ENCODE measurements around the gene RCBTB1. TPM values are rescaled to one million over a fixed set of nuclear protein-coding genes. Genes with fewer than 3 reads are reported as not detected.
A peak's percentile ranks its signal among the peaks of the same experiment; 100 is the strongest.

RCBTB1 gene
- polyA plus RNA-seq: 21.2 TPM
- long read RNA-seq, donor 1, full-length matches to known transcripts: 2 of 2 reads
- long read RNA-seq, donor 1, partial matches to known transcripts: 0 of 2 reads
- long read RNA-seq, donor 1, other reads (novel, unspliced or antisense): 0 of 2 reads
- long read RNA-seq, donor 2, partial matches to known transcripts: 18 of 18 reads
- long read RNA-seq, donor 2, other reads (novel, unspliced or antisense): 0 of 18 reads
- long read RNA-seq, donor 3: 0 reads
- long read RNA-seq, donor 4, full-length matches to known transcripts: 3 of 3 reads
- long read RNA-seq, donor 4, partial matches to known transcripts: 0 of 3 reads
- long read RNA-seq, donor 4, other reads (novel, unspliced or antisense): 0 of 3 reads
- long read RNA-seq, donor 5: 0 reads
- long read RNA-seq, donor 6, full-length matches to known transcripts: 7 of 14 reads
- long read RNA-seq, donor 6, partial matches to known transcripts: 7 of 14 reads
- long read RNA-seq, donor 6, other reads (novel, unspliced or antisense): 0 of 14 reads
- long read RNA-seq, donor 7, full-length matches to known transcripts: 2 of 2 reads
- long read RNA-seq, donor 7, partial matches to known transcripts: 0 of 2 reads
- long read RNA-seq, donor 7, other reads (novel, unspliced or antisense): 0 of 2 reads
- long read RNA-seq, donor 8, full-length matches to known transcripts: 5 of 5 reads
- long read RNA-seq, donor 8, partial matches to known transcripts: 0 of 5 reads
- long read RNA-seq, donor 8, other reads (novel, unspliced or antisense): 0 of 5 reads
- long read RNA-seq, donor 9, full-length matches to known transcripts: 4 of 4 reads
- long read RNA-seq, donor 9, partial matches to known transcripts: 0 of 4 reads
- long read RNA-seq, donor 9, other reads (novel, unspliced or antisense): 0 of 4 reads
- long read RNA-seq, donor 10, full-length matches to known transcripts: 5 of 5 reads
- long read RNA-seq, donor 10, partial matches to known transcripts: 0 of 5 reads
- long read RNA-seq, donor 10, other reads (novel, unspliced or antisense): 0 of 5 reads
- long read RNA-seq, donor 11, full-length matches to known transcripts: 4 of 4 reads
- long read RNA-seq, donor 11, partial matches to known transcripts: 0 of 4 reads
- long read RNA-seq, donor 11, other reads (novel, unspliced or antisense): 0 of 4 reads

GRCh38 chr13:49585220-49586157 lies at the start of gene RCBTB1:
Gene RCBTB1 (minus strand): TSS chr13:49585558. CDS start chr13:49567279, 18,279 bp downstream.
- H3K4me3 ChIP-seq (ENCODE audit: low read length): peak within 1 kb of the TSS; percentile 78
- no peaks in the 10 kb centered on the region for H3K4me1 ChIP-seq (ENCODE audit: control insufficient read depth, insufficient read depth, low read length)
- DNase-seq: peak; percentile 36 to 77
- no peaks in the 10 kb centered on the region for H3K9me3 ChIP-seq (ENCODE audit: control insufficient read depth, low read depth, low read length)
- WGBS (ENCODE audit: insufficient coverage, low lambda C conversion rate): no CpG with 5 or more reads among the region's 87 CpGs
- H3K27me3 ChIP-seq (ENCODE audit: control insufficient read depth, insufficient read depth, low read length): no peaks in the 10 kb centered on the region
- peaks cover 3% of the 10 kb centered on the region for H3K36me3 ChIP-seq (ENCODE audit: control insufficient read depth, insufficient read depth, low read length)
- H3K27ac ChIP-seq (ENCODE audit: low read length): peak within 1 kb of the TSS; percentile 66

- no peak for DNase-seq
- no peak overlapping the region for H3K4me3 ChIP-seq (ENCODE audit: low read length)
- H3K9me3 ChIP-seq (ENCODE audit: control insufficient read depth, low read depth, low read length): no peaks in the 10 kb centered on the region
- no peak overlapping the region for H3K27ac ChIP-seq (ENCODE audit: low read length)
- no peaks in the 10 kb centered on the region for H3K4me1 ChIP-seq (ENCODE audit: control insufficient read depth, insufficient read depth, low read length)
- H3K27me3 ChIP-seq (ENCODE audit: control insufficient read depth, insufficient read depth, low read length): no peaks in the 10 kb centered on the region
- WGBS (ENCODE audit: insufficient coverage, low lambda C conversion rate): no CpG with 5 or more reads among the region's 4 CpGs
- H3K36me3 ChIP-seq (ENCODE audit: control insufficient read depth, insufficient read depth, low read length): no peaks in the 10 kb centered on the region
Measured at GRCh38 chr13:49633710-49634109, 48.4 kb upstream of the RCBTB1 start.

GRCh38 chr13:49632156-49632555 lies 46.8 kb upstream of the RCBTB1 start:
- no peak overlapping the region for H3K27ac ChIP-seq (ENCODE audit: low read length)
- H3K9me3 ChIP-seq (ENCODE audit: control insufficient read depth, low read depth, low read length): no peaks in the 10 kb centered on the region
- no peaks in the 10 kb centered on the region for H3K36me3 ChIP-seq (ENCODE audit: control insufficient read depth, insufficient read depth, low read length)
- no peaks in the 10 kb centered on the region for H3K27me3 ChIP-seq (ENCODE audit: control insufficient read depth, insufficient read depth, low read length)
- DNase-seq: no peak
- no peak overlapping the region for H3K4me3 ChIP-seq (ENCODE audit: low read length)
- WGBS (ENCODE audit: insufficient coverage, low lambda C conversion rate): 73% methylated on average over 1 of the region's 5 CpGs
- H3K4me1 ChIP-seq (ENCODE audit: control insufficient read depth, insufficient read depth, low read length): no peaks in the 10 kb centered on the region

- Histone ChIP-seq H3K27me3 (ENCODE audit: control insufficient read depth, insufficient read depth, low read length) (no peaks in the 10 kb centered on the region), H3K4me1 (ENCODE audit: control insufficient read depth, insufficient read depth, low read length) (peaks cover 4% of the 10 kb centered on the region)
- no CpG with 5 or more reads among the region's 16 CpGs for WGBS (ENCODE audit: insufficient coverage, low lambda C conversion rate)
Measured at GRCh38 chr13:49630580-49630979, 45.2 kb upstream of the RCBTB1 start.

GRCh38 chr13:49629947-49630346 lies 44.6 kb upstream of the RCBTB1 start:
- no peaks in the 10 kb centered on the region for H3K36me3 ChIP-seq (ENCODE audit: control insufficient read depth, insufficient read depth, low read length)
- H3K4me3 ChIP-seq (ENCODE audit: low read length): no peak overlapping the region
- no peak overlapping the region for H3K27ac ChIP-seq (ENCODE audit: low read length)
- no peaks in the 10 kb centered on the region for H3K9me3 ChIP-seq (ENCODE audit: control insufficient read depth, low read depth, low read length)
- H3K4me1 ChIP-seq (ENCODE audit: control insufficient read depth, insufficient read depth, low read length): peaks cover 10% of the 10 kb centered on the region
- no CpG with 5 or more reads among the region's 4 CpGs for WGBS (ENCODE audit: insufficient coverage, low lambda C conversion rate)
- DNase-seq: no peak
- no peaks in the 10 kb centered on the region for H3K27me3 ChIP-seq (ENCODE audit: control insufficient read depth, insufficient read depth, low read length)

More at GRCh38 chr13:49630580-49630979, 45.2 kb upstream of the RCBTB1 start:
- H3K4me3 ChIP-seq (ENCODE audit: low read length): no peak overlapping the region
- H3K36me3 ChIP-seq (ENCODE audit: control insufficient read depth, insufficient read depth, low read length): no peaks in the 10 kb centered on the region
- no peaks in the 10 kb centered on the region for H3K9me3 ChIP-seq (ENCODE audit: control insufficient read depth, low read depth, low read length)
- H3K27ac ChIP-seq (ENCODE audit: low read length): no peak overlapping the region
- no peak for DNase-seq

GRCh38 chr13:49629196-49629938 lies 44.0 kb upstream of the RCBTB1 start:
- H3K9me3 ChIP-seq (ENCODE audit: control insufficient read depth, low read depth, low read length): no peaks in the 10 kb centered on the region
- no peaks in the 10 kb centered on the region for H3K36me3 ChIP-seq (ENCODE audit: control insufficient read depth, insufficient read depth, low read length)
- DNase-seq: no peak
- no peaks in the 10 kb centered on the region for H3K27me3 ChIP-seq (ENCODE audit: control insufficient read depth, insufficient read depth, low read length)
- peaks cover 11% of the 10 kb centered on the region for H3K4me1 ChIP-seq (ENCODE audit: control insufficient read depth, insufficient read depth, low read length)
- WGBS (ENCODE audit: insufficient coverage, low lambda C conversion rate): 100% methylated on average over 1 of the region's 8 CpGs
- no peak overlapping the region for H3K27ac ChIP-seq (ENCODE audit: low read length)
- H3K4me3 ChIP-seq (ENCODE audit: low read length): no peak overlapping the region

GRCh38 chr13:49627831-49628652 lies 42.7 kb upstream of the RCBTB1 start, which contains the start of gene ARL11:
Gene ARL11 (plus strand): TSS chr13:49628507. CDS start chr13:49630448, 1,941 bp downstream.
- WGBS (ENCODE audit: insufficient coverage, low lambda C conversion rate): no CpG with 5 or more reads among the region's 17 CpGs
- H3K36me3 ChIP-seq (ENCODE audit: control insufficient read depth, insufficient read depth, low read length): no peaks in the 10 kb centered on the region
- peak within 1 kb of the TSS; percentile 27 for H3K4me3 ChIP-seq (ENCODE audit: low read length)
- H3K9me3 ChIP-seq (ENCODE audit: control insufficient read depth, low read depth, low read length): no peaks in the 10 kb centered on the region
- H3K27ac ChIP-seq (ENCODE audit: low read length): no peak within 1 kb of the TSS
- DNase-seq: peak; percentile 33 to 75
- H3K4me1 ChIP-seq (ENCODE audit: control insufficient read depth, insufficient read depth, low read length): peaks cover 11% of the 10 kb centered on the region
- H3K27me3 ChIP-seq (ENCODE audit: control insufficient read depth, insufficient read depth, low read length): no peaks in the 10 kb centered on the region

GRCh38 chr13:49625392-49626079 lies 40.2 kb upstream of the RCBTB1 start:
- no peaks in the 10 kb centered on the region for H3K36me3 ChIP-seq (ENCODE audit: control insufficient read depth, insufficient read depth, low read length)
- no peaks in the 10 kb centered on the region for H3K9me3 ChIP-seq (ENCODE audit: control insufficient read depth, low read depth, low read length)
- peak overlapping the region; percentile 86 for H3K27ac ChIP-seq (ENCODE audit: low read length)
- H3K27me3 ChIP-seq (ENCODE audit: control insufficient read depth, insufficient read depth, low read length): no peaks in the 10 kb centered on the region
- peaks cover 11% of the 10 kb centered on the region for H3K4me1 ChIP-seq (ENCODE audit: control insufficient read depth, insufficient read depth, low read length)
- WGBS (ENCODE audit: insufficient coverage, low lambda C conversion rate): no CpG with 5 or more reads among the region's 12 CpGs
- DNase-seq: peak; percentile 50 to 59
- no peak overlapping the region for H3K4me3 ChIP-seq (ENCODE audit: low read length)
